CD4-positive, alpha-beta T cell treated with Interleukin-6 for 4 hours (primary cell): ENCODE data around the gene LCN15.

Experiments
- DNase-seq: peaks from one replicate; pipeline ENCODE4 v3.0.0-alpha.2; 2020; ENCODE audit warnings: mixed read lengths

Gene LCN15

DNA sequence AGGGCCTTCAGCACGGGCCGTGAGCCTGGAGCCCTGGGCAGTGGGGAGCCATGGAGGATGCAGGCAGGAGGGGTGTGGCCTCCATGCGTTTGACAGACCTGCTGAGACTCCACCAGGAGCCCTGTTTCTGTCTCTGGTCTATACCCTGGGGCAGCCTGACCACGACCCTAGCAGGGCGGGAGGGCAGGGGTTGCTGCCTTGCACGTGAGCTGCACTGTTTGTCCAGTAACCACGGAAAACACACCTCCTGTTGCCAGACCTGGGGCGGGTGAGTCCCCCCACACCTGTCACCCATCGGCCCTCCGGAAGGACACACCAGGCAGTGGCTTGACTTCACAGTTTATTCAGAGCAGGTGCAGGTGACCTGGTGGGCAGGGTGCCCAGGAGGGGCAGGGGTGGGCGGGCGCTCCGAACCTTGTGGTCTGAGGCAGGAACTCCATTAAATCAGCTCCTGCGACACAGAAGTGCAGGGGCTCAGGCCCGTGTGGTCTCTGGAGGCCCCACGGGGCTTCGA lies 10.2 kb downstream of the LCN15 start:
- DNase-seq, result no peak

DNA sequence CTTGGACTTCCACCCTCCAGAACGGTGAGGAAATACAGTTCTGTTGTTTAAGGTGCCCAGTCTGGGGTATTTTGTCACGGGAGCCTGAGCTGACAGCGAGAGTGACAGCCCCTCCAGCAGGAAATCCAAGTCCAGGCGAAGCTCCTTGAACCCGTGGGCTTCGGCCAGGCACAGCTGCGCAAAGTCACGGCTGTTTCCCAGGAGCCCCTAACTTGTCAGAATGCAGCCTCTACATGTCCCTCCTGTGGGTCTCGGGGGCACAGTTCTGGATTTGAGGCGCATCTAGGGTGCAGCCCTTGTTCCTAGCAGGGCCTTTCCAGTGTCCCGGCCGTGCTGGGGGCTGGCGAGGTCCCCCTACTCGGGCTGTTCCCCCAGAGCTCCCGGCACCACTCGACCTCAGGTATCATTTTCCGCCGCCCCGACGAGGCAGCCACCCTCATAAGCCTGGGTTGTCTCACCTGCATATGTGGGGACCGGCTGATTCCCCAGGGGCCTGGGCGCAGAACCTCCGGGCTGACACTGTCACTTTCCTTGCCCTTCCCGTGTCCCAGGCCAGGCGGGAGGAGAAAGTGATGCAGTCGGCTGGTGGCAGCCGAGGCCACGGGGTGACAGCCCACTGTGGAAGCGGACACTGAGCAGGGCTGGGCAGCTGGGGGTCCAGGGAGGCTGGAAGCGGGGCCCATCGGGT lies 10.8 kb downstream of the LCN15 start:
- no peak for DNase-seq

DNA sequence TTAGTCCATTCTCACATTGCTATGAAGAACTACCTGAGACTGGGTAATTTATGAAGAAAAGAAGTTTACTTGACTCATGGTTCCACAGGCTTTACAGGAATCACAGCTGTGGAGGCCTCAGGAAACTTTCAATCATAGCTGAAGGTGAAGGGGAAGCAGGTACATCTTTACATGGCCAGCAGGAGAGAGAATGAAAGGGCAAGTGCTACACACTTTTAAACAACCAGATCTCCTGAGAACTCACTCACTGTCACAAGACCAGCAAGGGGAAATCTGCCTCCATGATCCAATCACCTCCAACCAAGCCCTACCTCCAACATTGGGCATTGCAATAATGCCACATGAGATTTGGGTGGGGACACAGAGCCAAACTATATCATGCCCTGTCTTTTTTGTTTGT lies 12.5 kb downstream of the LCN15 start:
- no peak for DNase-seq

GRCh38 chr9:136751244-136751643 lies 13.1 kb downstream of the LCN15 start:
- no peak for DNase-seq

DNA sequence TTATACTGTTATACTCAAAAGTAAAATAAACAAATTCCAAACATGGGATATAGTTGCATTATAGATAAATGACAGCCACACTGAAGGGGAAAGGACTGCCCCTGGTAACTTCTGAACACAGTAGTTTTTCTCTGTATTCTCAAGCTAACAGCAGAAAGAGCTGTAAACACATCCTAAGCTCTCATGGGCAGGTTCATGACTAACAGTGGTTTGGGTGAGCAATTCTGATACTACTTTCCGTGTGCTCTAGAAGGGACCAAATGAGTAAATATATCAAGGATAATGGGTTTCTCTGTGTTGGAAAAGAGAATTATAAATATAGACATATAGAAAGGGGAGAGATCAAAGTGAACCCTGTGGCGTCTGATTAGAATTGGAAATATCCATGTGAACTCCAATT lies 13.8 kb downstream of the LCN15 start:
- no peak for DNase-seq

DNA sequence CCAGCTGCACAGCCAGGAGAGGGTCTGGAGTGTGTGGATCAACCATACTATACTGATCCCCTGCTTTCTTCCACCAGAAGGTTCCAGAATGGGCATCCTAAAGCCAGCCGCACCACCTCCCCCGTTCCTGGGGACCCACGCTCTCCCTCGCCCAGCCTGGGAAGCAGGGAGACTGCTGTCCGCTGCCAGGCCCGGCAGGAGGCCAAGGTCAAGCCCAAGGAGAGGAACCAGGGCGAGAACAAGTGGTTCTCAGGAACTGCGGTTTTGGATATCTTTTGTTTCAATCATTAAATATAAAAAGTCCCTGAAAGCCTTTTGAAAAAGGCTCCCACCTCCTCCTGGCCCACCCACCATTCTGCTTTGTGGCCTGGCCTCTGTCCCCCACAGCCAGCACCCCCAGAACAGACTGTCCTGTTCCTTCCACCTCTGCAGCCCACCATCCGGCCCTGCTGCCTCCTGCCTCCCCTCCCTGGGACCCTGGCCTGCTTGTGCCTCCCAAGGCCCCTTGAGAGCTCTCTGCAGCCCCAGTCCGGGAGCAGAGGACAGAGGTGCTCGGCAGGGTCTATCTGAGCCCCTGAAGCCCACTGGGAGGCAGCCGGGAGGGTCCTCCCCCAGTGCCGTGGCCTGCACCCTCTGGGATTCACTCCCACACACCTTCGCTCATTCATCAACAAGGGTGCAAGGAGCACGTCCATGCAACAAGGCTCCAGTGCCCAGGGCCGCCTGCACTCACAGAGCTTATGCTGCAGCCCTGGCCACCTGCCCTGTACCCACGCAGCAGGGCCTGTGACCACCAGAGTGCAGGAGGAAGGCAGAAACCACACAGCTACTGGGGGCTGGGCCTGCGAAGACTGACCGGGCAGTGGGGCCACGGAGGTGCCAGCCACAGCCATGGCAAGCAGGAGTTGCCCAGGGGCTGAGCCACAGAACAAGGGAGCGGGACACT lies 15.4 kb downstream of the LCN15 start:
- no peak for DNase-seq

DNA sequence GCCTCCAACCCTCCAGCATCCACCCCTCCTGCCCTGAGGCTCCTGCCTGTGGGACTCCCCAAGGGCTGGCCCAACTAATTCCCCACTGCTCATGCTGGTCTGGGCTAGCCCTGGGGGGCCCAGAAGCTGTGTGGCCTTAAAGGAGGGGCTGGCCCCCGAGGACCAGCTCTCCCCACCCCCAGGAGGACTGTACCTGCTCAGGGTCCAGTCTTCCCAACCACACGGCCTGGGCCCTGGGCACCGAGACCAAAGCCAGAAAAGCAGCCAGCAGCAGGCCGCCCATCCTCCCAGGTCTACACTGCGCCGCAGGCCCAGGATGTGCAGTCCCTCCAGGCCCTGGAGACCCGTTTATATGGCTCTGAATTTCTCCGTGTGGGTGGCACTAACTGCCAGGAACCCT lies 16.1 kb downstream of the LCN15 start, which contains the start of gene LCN6:
Gene LCN6 (minus strand): TSS at position 325 of the 400 bp plus-strand sequence. CDS start 42 bp downstream, at position 283.
- DNase-seq, result no peak

DNA sequence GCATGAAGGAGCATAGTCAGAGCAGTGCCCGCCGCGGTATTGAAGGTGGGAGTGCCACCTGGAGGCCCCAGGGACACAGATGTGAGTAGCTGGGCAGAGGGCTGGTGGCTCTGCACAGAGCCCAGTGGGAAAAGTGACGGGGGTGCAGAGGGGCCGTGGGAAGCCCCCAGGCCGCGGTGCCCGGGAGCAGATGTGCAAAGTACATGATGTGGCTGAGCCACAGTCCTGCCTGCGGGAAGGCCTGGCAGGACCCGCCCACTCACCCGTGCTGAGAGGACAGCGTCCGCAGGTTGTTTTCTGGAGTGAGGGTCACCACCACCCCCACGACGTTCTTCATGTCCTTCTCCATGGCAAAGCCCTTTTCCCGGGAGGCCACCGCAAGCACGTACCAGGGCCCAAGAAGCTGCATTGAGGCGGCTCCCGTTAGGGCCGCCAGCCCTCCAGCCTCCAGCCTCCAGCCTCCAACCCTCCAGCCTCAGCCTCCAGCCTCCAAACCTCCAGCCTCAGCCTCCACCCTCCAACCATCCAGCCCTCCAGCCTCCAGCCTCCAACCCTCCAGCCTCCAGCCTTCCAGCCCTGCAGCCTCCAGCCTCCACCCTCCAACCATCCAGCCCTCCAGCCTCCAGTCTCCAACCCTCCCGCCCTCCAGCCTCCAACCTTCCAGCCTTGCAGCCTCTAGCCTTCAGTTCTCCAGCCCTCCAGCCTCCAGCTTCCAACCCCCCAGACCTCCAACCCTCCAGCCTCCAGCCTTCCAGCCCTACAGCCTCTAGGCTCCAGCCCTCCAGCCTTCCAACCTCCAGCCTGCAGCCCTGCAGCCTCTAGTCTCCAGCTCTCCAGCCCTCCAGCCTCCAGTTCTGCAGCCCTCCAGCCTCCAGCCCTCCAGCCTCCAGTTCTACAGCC lies 16.9 kb downstream of the LCN15 start:
- no peak for DNase-seq

DNA sequence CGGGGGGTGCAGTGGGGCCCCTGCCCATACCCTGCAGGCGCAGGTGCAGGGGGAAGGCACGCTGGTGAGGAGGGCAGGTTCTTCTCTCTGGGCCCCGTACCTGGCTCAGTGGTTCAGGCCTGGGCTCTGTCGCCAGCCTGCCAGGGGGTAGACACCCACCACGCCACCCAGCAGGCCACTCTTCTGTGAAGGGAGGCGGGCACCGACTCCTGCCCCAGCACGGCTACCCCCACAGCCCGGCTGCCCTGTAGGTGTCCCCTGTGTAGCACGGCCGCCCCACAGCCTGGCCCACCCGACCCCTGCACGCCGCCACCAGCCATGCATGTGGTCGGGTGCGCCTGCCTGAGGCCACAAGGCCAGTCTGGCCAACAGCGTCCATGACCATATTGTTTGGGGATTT lies 17.7 kb downstream of the LCN15 start:
- no peak for DNase-seq

DNA sequence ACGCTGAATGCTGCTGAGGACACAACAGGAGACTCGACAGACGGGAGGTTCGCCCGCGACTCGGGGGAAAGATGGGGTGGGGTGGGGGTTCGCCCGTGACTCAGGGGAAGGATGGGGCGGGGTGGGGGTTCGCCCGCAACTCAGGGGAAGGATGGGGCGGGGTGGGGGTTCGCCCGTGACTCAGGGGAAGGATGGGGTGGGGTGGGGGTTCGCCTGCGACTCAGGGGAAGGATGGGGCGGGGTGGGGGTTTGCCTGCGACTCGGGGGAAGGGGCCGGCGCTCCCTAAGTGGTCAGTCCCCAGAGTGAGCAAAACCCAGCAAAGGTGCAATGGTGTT lies 18.2 kb downstream of the LCN15 start:
- DNase-seq, result no peak

GRCh38 chr9:136745389-136746154 lies 18.7 kb downstream of the LCN15 start:
- no peak for DNase-seq

- no peak for DNase-seq
Measured at GRCh38 chr9:136744773-136745172, 19.5 kb downstream of the LCN15 start.

- DNase-seq, result no peak
Measured at GRCh38 chr9:136743639-136744211, 20.6 kb downstream of the LCN15 start.

DNA sequence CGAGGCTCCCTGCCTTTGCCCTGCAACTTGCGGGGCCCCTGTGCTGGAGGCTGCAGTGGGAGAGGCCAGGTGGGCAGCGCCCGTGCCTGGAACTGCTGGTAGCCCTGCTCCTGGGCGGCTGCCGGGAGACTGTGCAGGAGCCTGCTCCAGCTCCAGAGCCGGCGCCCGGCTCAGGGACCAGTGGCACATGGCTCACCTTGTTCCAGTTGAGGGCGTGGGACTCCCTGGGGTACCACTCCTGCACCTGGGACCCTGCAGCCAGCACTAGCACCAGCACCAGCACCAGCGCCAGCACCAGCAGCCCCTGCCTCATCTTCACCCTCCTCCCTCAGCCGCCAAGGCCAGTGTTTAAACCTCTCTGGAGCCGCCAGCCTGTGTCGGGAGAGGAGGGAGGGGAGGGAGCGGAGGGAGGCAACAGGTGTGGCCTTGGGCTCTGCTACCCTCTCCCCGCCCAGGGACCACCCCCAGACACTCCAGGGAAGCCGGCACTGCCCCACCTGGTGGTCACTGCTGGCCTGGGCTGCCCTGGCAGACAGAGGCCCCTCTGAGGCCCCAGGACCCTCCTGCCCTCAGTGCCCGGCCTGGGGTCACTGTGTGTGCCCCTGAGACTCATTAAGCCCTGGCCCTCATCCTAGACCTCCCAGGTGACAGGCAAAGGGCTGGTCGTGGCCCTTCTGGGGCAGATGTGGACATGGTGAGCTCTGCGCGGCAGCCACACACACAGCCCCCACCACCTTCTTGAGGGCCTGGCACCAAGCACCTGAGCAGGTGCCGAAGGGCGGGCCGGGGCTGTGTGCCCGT lies 21.5 kb downstream of the LCN15 start, which contains the start of gene LCN10:
Gene LCN10 (minus strand): TSS at position 350 of the 801 bp plus-strand sequence. CDS start 37 bp downstream, at position 313.
- DNase-seq, result no peak

DNA sequence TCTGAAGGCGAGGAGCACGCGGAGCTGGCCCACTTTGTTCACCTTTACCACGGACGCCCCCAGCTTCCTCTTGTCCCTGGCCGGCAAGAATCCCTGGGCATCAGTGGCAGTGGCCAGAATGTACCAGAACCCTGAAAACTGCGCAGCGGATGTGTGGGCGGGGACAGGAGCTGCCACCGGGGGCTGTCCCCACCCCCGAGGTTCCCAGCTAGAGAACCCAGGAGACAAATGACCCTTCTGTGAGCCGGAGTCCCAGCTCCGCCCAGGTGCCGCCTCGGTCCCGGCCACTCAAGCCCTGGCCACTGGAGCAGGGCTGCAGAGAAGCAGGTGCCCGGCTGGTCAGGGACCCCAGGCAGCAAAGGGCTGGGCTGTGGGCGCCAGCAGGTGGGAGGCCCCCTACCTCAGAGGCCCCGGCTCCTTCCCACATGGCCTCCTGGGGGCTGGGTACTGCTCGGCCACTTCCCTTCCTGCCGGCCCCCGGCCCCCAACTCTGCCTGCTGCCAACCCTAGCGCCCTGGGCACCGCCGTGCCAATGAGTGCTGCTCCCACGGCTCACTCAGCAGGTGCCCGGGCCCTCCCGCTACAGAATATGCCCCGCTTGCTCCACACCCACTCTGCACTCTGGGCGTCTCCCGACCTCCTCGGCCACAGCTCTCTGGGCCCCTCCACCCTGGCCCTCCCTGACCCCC lies 22.3 kb downstream of the LCN15 start:
- DNase-seq, result peak; percentile 40

- DNase-seq, result no peak
Measured at GRCh38 chr9:136740971-136741882, 23.1 kb downstream of the LCN15 start.

DNA sequence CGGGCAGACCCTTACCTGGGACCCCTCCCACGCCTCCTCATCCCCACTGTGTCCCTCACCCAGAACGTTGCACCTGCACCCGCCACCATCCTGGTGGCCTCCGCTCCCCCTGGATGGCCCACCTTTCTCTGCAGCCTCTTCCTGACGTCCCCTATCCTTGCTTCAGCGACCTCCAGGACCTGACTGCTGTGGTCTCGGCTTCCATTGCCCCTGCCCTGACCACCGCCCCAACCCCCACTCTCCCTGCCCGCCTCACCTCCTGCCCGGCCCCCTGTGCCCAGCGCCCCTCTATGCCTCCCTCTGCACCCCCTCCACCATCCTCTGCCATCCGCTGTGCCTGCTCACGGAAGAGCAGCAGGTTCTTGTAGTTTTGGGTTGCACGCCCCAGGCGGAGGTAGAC lies 23.8 kb downstream of the LCN15 start:
- no peak for DNase-seq

DNA sequence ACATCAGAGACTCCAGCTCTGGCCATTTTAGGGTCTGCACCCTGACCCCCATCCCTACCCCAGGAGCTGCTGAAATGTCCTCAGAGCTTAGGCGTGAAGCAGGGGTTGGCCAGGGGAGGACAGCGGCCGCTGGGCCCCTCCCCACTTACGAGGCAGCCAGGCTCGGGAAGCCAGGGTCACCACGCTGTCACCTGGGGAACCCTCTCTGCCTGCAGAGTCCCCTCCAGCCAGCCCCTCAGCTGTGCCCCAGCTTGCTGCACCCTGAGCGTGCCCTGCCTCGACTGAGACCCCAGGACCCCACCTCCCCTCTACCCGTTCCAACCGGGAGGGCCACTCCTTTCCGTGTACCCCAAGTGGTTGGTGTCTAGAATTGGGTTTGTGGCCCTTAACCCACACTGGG lies 24.2 kb downstream of the LCN15 start:
- no peak for DNase-seq

GRCh38 chr9:136739509-136739908 lies 24.8 kb downstream of the LCN15 start:
- no peak for DNase-seq
